ENCODE measurements around the gene ALG1L2.
"Not testable (repeated sequence)": the region's sequence is repeated elsewhere in the genome, so short reads cannot be mapped to it uniquely, and the experiment has no call there.

Gene ALG1L2

DNA sequence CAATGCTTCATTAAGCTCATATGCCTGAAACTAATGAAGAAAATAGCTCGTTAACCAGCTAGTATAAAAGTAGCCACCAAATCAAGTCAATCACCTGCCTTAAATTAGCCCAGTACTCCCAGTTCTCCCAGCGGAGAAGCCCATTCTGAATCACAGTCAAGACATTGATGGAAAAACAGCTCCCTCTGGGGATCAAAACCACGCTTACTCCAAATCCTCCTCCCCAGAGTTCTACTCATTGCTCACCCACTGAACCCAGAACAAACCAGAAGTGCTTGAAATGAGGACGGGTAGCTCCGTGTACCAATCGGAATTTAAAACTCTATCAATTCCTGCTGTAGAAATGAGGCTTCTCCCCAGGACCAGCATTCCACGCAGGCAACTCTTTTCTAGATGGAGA, 54.7 kb downstream of the ALG1L2 start:
- not testable (repeated sequence) for DNase-seq

DNA sequence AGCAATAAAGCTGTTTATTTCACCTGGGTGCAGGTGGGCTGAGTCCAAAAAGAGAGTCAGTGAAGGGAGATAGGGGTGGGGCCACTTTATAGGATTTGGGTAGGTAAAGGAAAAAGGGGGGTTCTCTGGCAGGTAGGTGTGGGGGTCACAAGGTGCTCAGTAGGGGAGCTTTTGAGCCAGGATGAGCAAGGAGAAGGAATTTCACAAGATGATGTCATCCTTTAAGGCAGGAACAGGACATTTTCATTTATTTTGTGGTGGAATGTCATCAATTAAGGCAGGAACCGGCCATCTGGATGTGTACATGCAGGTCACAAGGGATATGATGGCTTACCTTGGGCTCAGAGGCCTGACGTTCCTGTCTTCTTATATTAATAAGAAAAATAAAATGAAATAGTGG, 56.1 kb downstream of the ALG1L2 start:
- DNase-seq, result not testable (repeated sequence)

DNA sequence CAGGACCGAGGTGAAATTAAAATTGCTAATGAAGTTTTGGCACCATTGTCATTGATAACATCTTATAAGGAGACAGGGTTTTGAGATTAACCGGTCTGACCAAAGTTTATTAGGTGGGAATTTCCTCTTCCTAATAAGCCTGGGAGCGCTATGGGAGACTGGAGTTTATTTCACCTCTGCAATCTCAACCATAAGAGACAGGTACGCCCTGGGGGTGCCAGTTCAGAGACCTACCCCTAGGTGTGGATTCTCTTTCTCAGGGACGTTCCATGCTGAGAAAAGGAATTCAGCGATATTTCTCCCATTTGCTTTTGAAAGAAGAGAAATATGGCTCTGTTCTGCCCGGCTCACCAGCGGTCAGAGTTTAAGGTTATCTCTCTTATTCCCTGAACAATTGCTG, 57.4 kb downstream of the ALG1L2 start:
- not testable (repeated sequence) for DNase-seq

DNA sequence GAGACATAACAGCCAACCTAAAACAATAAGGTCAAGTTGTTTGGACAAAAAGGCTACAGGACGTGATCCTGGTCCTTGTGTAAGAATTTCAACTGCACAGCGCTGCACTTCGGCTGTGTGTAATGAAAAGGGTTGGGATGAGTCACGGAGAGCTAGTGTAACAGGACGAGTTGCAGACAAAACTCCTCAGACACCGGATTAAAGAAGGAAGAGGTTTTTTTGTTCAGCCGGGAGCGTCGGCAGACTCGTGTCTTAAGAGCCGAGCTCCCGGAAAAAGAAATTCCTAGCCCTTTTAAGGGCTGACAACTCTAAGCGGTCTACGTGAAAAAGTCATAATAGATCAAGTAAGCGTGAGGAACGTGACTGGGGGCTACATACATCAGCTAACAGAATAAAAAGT, 59.1 kb downstream of the ALG1L2 start:
- DNase-seq, result not testable (repeated sequence)

DNA sequence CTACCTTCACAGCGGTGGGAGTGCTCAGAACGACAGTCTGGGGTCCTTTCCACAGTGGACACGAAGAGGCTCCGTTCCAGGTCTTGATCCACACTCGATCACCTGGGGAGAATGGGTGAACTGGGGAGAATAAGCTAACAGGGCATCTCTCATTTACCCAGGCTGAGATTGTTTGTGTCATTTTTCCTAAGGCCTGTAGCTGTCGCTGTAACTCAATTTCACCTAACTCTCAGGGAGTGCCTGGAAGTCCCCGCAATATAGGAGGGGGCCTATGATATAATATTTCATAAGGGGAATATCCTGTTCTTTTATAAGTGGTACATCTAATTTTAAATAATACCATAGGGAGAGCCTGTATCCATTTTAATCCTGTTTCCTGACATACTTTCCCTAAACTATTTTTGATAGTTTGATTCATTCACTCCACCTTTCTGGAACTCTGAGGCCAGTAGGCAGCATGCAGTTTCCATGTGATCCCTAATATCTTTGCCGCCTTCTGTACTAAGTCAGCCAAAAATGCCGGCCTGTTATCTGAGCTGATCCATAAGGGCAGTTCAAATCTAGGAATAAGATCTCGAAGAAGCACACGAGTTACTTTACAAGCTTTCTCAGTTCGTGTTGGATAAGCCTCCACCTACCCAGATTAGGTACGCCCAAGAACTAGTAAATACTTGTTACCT, 62.2 kb downstream of the ALG1L2 start:
- not testable (repeated sequence) for DNase-seq

DNA sequence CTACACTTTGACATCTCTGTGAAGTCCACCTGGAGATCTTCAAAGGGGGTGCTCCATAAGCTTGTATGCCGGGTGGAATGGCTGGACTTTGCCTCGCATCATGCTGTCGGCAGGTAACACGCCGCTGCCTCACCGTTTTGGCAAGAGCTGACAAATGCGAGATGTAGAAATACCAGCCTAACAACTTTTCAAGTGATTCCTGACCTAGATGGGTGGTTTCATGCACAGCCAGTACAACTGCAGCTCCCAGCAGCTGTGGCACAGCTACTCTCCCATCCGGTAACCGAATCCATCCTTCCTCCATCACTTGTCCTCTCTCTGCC, 62.7 kb downstream of the ALG1L2 start:
- DNase-seq, result not testable (repeated sequence)

DNA sequence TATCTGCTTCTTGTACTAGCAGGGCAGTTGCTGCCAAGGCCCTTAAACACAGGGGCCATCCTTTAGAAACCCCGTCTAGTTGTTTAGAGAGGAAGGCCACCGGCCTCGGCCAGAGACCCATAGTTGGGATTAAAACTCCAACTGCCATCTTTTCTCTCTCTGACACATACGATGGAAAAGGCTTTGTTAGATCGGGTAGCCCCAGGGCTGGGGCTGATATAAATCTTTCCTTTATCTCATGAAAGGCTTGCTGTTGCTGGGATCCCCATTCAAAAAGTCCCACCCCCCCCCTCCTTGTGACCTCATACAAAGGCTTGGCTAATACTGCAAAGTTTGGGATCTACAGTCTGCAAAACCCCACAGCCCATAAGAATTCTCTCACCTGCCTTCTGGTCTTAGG, 63.8 kb downstream of the ALG1L2 start:
- not testable (repeated sequence) for DNase-seq

DNA sequence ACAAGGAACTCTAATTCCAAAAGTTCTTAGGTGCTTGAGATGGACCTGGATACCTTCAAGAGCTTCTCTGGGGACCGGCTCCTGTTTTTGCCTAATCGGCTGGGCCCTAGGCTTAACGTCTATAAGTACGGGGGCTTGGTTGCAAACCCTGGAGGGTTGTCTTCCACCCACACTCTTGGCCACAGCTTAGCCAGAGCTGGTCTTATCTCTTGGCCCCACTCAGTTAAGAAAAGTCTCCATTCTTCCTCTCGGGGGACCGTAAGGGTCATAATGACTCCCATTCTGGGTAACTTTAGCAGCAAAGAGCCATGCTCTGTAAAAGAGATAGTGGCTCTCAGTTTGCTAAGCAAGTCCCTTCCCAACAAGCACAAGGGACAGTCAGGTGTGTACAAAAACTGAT, 64.8 kb downstream of the ALG1L2 start:
- not testable (repeated sequence) for DNase-seq
